CD8-positive, alpha-beta memory T cell (primary cell): Measurements from ENCODE around the gene FAH. TPM values are rescaled to one million over a fixed set of nuclear protein-coding genes. Genes with fewer than 3 reads are reported as not detected.

Source experiments
- CTCF ChIA-PET: fragments of 350-600 bp; sonication (Branson Sonifier 250); formaldehyde crosslinking; loops from one replicate; lab custom pipeline; 2021; ENCODE audit warnings: antibody characterized with exemption; lab: Charles Lee
- POLR2A ChIA-PET: fragments of 350-600 bp; sonication (Branson Sonifier 250); formaldehyde crosslinking; loops from one replicate; lab custom pipeline; 2021; ENCODE audit warnings: antibody characterized with exemption; lab: Charles Lee
- DNase-seq, 5 donors: peaks; one replicate each; pipeline versions ENCODE4 v3.0.0 to v3.0.0-alpha.2; 2020 to 2022; ENCODE audit warnings: mixed read lengths in 1 of 5
- H3K27ac ChIP-seq: one replicate; pipeline ENCODE4 v1.7.0; 2013; ENCODE audit warnings: low read depth, mild to moderate bottlenecking, low read length, moderate library complexity
- H3K27me3 ChIP-seq: 2 replicates; pipeline ENCODE4 v1.7.0; 2013; ENCODE audit warnings: low read length, mild to moderate bottlenecking; ENCODE audit not compliant: insufficient read depth, poor library complexity, severe bottlenecking
- H3K36me3 ChIP-seq: 2 replicates; pipeline ENCODE4 v1.7.0; 2013; ENCODE audit warnings: mild to moderate bottlenecking, low read length, moderate library complexity; ENCODE audit not compliant: insufficient read depth
- H3K4me1 ChIP-seq: 2 replicates; pipeline ENCODE4 v1.7.0; 2013; ENCODE audit warnings: mild to moderate bottlenecking, low read length, moderate library complexity; ENCODE audit not compliant: insufficient read depth
- H3K4me3 ChIP-seq: 2 replicates; pipeline ENCODE4 v1.7.0; 2013; ENCODE audit warnings: mild to moderate bottlenecking, low read length
- H3K9me3 ChIP-seq: 2 replicates; pipeline ENCODE4 v1.7.0; 2013; ENCODE audit warnings: mild to moderate bottlenecking, low read length
- H3K27ac Mint-ChIP-seq, 8 donors: one replicate each; pipeline ENCODE4 v1.8.0; 2020 to 2021; ENCODE audit warnings: mixed read lengths in 8 of 8, mild to moderate bottlenecking in 6 of 8, inconsistent platforms in 3 of 8, moderate library complexity in 3 of 8
- H3K27me3 Mint-ChIP-seq, 2 donors: one replicate each; pipeline ENCODE4 v1.8.0; 2020 to 2021; ENCODE audit warnings: mixed read lengths in 2 of 2, mild to moderate bottlenecking in 1 of 2, moderate library complexity in 1 of 2
- H3K36me3 Mint-ChIP-seq, 3 donors: one replicate each; pipeline ENCODE4 v1.8.0; 2020 to 2021; ENCODE audit warnings: mixed read lengths in 3 of 3, inconsistent platforms in 1 of 3, mild to moderate bottlenecking in 1 of 3
- H3K4me1 Mint-ChIP-seq, 3 donors: one replicate each; pipeline ENCODE4 v1.8.0; 2020 to 2021; ENCODE audit warnings: mixed read lengths in 3 of 3, inconsistent platforms in 1 of 3, mild to moderate bottlenecking in 1 of 3
- H3K4me3 Mint-ChIP-seq, 7 donors: one replicate each; pipeline ENCODE4 v1.8.0; 2020 to 2021; ENCODE audit warnings: mixed read lengths in 7 of 7, mild to moderate bottlenecking in 6 of 7, moderate library complexity in 4 of 7, inconsistent platforms in 2 of 7
- H3K9me3 Mint-ChIP-seq, 5 donors: one replicate each; pipeline ENCODE4 v1.8.0; 2020 to 2022; ENCODE audit warnings: mixed read lengths in 5 of 5, mild to moderate bottlenecking in 3 of 5, moderate library complexity in 2 of 5, inconsistent platforms in 1 of 5
- polyA plus RNA-seq: library from polyadenylated mRNA; unstranded; fragments of 300-500 nt; fragmentation: Illumina TruSeq; gene quantifications from one replicate; pipeline ENCODE4 v1.2.3, GENCODE V29; 2021
- total RNA-seq, 2 experiments: library from RNA; stranded (reverse); gene quantifications; one replicate each; pipeline ENCODE4 v1.2.3, GENCODE V29; 2021

FAH gene
- total and polyA plus RNA-seq, 3 experiments from 2014 or later = 4.8 to 63.8 (median 63.8) TPM

DNA sequence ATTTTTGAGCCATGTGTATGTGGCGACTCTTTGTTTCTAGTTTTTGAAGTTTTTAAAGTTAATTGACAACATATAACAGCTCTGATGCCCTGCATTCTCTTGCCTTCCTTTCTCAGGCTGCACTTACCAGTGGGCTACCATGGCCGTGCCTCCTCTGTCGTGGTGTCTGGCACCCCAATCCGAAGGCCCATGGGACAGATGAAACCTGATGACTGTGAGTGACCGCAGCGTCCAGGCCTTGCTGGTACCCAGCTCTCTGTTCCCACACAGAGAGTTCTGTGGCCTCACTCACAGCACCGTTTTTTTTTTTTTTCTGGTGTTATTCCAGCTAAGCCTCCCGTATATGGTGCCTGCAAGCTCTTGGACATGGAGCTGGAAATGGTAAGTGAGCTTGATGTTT is 15.1 kb downstream of the FAH start:
- ChIA-PET CTCF (interaction anchor here (1.3 kb wide), 1 partner anchor 786 kb away, joined by 3 read pairs; no protein-coding TSS in a partner anchor), POLR2A (interaction anchor here (0.8 kb wide), 1 partner anchor 133 kb away, joined by 3 read pairs; no protein-coding TSS in a partner anchor)
- Histone ChIP-seq H3K36me3 (no peaks in the 10 kb centered on the region), H3K4me3 (no peak overlapping the region), H3K4me1 (no peaks in the 10 kb centered on the region), H3K27me3 (no peaks in the 10 kb centered on the region), H3K9me3 (no peaks in the 10 kb centered on the region), H3K27ac (no peak overlapping the region)
- H3K4me3 Mint-ChIP-seq = no peak overlapping the region
- no peak for DNase-seq
- H3K9me3 Mint-ChIP-seq = no peaks in the 10 kb centered on the region
- H3K36me3 Mint-ChIP-seq = peaks cover 5 to 10% (median 7%) of the 10 kb centered on the region in 3 donors
- no peaks in the 10 kb centered on the region for H3K4me1 Mint-ChIP-seq
- peaks cover 0 to under 1% of the 10 kb centered on the region in 2 donors for H3K27me3 Mint-ChIP-seq
- peak overlapping the region in 1 of 8 donors; percentile 57 for H3K27ac Mint-ChIP-seq

DNA sequence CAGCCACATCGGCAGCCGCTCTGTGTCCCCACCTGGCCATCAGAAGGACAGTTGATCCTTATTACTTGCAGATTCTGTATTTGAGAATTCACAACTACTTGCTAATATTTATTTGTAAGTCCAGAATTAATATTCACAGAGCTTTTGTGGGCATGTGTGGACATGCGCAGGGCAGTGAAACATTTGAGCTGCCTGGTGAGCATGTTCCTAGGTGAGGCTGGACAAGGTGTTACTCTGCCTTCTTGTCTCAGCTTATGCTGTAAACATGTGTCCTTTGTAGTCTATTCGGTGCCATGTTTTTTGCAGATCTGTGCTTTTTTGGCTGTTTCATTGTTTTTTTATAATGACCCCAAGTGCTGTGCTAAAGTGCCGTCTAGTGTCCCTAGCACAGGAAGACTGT is 15.6 kb downstream of the FAH start:
- Histone ChIP-seq H3K9me3 (no peaks in the 10 kb centered on the region), H3K4me1 (no peaks in the 10 kb centered on the region), H3K4me3 (no peak overlapping the region), H3K27me3 (no peaks in the 10 kb centered on the region), H3K27ac (no peak overlapping the region), H3K36me3 (no peaks in the 10 kb centered on the region)
- Mint-ChIP-seq H3K9me3 (no peaks in the 10 kb centered on the region), H3K27ac (no peak overlapping the region), H3K4me3 (no peak overlapping the region), H3K27me3 (no peaks in the 10 kb centered on the region), H3K36me3 (peaks cover 5 to 9% (median 7%) of the 10 kb centered on the region in 3 donors), H3K4me1 (no peaks in the 10 kb centered on the region)
- CTCF ChIA-PET = interaction anchor here (1.3 kb wide), 1 partner anchor 787 kb away, joined by 3 read pairs; no protein-coding TSS in a partner anchor
- no peak for DNase-seq
- POLR2A ChIA-PET = interaction anchor here (0.8 kb wide), 1 partner anchor 133 kb away, joined by 3 read pairs; no protein-coding TSS in a partner anchor

DNA sequence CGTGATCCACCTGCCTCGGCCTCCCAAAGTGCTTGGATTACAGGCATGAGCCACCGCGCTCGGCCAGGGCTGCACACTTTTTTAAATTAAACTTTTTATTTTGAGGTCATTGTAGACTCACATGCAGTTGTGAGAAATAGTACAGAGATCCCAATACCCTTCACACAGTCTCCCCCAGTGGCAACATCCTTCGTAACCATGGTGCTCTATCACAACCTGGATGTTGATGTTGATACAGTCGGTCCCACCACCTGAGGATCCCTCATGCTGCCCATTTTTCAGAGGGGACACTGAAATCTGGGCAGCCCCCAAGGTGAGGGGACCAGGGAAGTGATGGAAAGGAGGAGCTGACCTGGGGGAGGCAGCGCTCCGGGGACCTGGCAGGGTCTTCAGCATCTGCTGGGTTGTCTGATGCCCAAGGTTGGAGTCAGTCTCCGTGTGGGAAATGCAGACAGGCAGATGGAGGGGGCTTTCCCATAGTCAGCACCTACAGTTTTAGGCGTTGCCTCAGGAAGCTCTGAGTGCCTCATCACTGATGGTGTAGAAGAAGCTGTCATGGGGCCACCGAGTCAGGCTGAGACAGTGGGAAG is 17.1 kb downstream of the FAH start:
- no peak overlapping the region for H3K4me3 Mint-ChIP-seq
- H3K4me3 ChIP-seq = no peak overlapping the region
- H3K27me3 ChIP-seq = no peaks in the 10 kb centered on the region
- no peaks in the 10 kb centered on the region for H3K4me1 ChIP-seq
- H3K27ac ChIP-seq = no peak overlapping the region
- no peaks in the 10 kb centered on the region for H3K9me3 Mint-ChIP-seq
- ChIA-PET POLR2A (no interaction called here), CTCF (no interaction called here)
- no peaks in the 10 kb centered on the region for H3K4me1 Mint-ChIP-seq
- H3K27ac Mint-ChIP-seq = no peak overlapping the region
- no peaks in the 10 kb centered on the region for H3K36me3 ChIP-seq
- DNase-seq = no peak
- H3K36me3 Mint-ChIP-seq = peaks cover 0 to 7% (median 3%) of the 10 kb centered on the region in 3 donors
- no peaks in the 10 kb centered on the region for H3K9me3 ChIP-seq
- peaks cover 0 to 4% of the 10 kb centered on the region in 2 donors for H3K27me3 Mint-ChIP-seq

- peaks cover 0 to 4% of the 10 kb centered on the region in 2 donors for H3K27me3 Mint-ChIP-seq
- H3K9me3 ChIP-seq = no peaks in the 10 kb centered on the region
- H3K27ac ChIP-seq = no peak overlapping the region
- H3K4me3 Mint-ChIP-seq = no peak overlapping the region
- peaks cover 0 to 11% (median 3%) of the 10 kb centered on the region in 3 donors for H3K36me3 Mint-ChIP-seq
- no peaks in the 10 kb centered on the region for H3K9me3 Mint-ChIP-seq
- H3K4me3 ChIP-seq = no peak overlapping the region
- ChIA-PET CTCF (no interaction called here), POLR2A (no interaction called here)
- no peaks in the 10 kb centered on the region for H3K27me3 ChIP-seq
- H3K36me3 ChIP-seq = no peaks in the 10 kb centered on the region
- H3K27ac Mint-ChIP-seq = no peak overlapping the region
- H3K4me1 Mint-ChIP-seq = no peaks in the 10 kb centered on the region
- H3K4me1 ChIP-seq = no peaks in the 10 kb centered on the region
- DNase-seq = no peak
These were observed 17.8 kb downstream of the FAH start for GRCh38 chr15:80170596-80170995.

- no peak overlapping the region for H3K4me3 ChIP-seq
- peak overlapping the region in 1 of 7 donors; percentile 44 for H3K4me3 Mint-ChIP-seq
- no peak overlapping the region for H3K27ac ChIP-seq
- H3K36me3 ChIP-seq = no peaks in the 10 kb centered on the region
- no peaks in the 10 kb centered on the region for H3K4me1 ChIP-seq
- POLR2A ChIA-PET = no interaction called here
- no peak overlapping the region for H3K27ac Mint-ChIP-seq
- H3K9me3 ChIP-seq = no peaks in the 10 kb centered on the region
- H3K27me3 Mint-ChIP-seq = peaks cover 0 to 4% of the 10 kb centered on the region in 2 donors
- no peaks in the 10 kb centered on the region for H3K9me3 Mint-ChIP-seq
- no peaks in the 10 kb centered on the region for H3K4me1 Mint-ChIP-seq
- no peaks in the 10 kb centered on the region for H3K27me3 ChIP-seq
- CTCF ChIA-PET = interaction anchor here (0.9 to 3.0 kb wide), 5 partner anchors 10 to 790 kb away, joined by 3 to 22 read pairs (median 5); no protein-coding TSS in a partner anchor
- no peak for DNase-seq
- peaks cover 0 to 11% (median 3%) of the 10 kb centered on the region in 3 donors for H3K36me3 Mint-ChIP-seq
These were observed 19.0 kb downstream of the FAH start for GRCh38 chr15:80171787-80172186.

DNA sequence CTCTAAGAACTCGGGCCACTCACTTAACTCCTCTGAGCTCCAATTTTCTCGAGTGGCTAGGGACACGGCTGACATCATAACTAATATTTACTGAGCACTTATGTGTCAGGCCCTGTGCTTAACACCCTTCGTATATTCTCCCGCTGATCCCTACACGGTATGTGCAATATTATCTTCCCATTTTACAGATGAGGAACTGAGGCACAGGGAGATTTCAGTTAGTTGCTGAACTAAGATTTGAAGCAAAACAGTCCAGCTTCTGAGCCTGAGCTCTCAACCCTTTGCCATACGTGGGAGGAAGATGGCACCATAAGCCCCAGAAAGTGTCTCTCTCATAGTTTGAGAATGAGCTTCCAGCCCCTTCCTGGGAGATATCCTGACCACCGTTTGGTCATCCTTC is 19.6 kb downstream of the FAH start:
- Histone ChIP-seq H3K27me3 (no peaks in the 10 kb centered on the region), H3K4me1 (no peaks in the 10 kb centered on the region), H3K9me3 (no peaks in the 10 kb centered on the region), H3K4me3 (no peak overlapping the region), H3K36me3 (no peaks in the 10 kb centered on the region), H3K27ac (no peak overlapping the region)
- DNase-seq = no peak
- Mint-ChIP-seq H3K4me1 (no peaks in the 10 kb centered on the region), H3K4me3 (no peak overlapping the region), H3K27me3 (peaks cover 0 to 4% of the 10 kb centered on the region in 2 donors), H3K9me3 (no peaks in the 10 kb centered on the region), H3K36me3 (peaks cover 0 to 13% (median 3%) of the 10 kb centered on the region in 3 donors), H3K27ac (peak overlapping the region in 1 of 8 donors; percentile 78)
- CTCF ChIA-PET = interaction anchor here (0.9 to 3.0 kb wide), 7 partner anchors 9 to 791 kb away, joined by 3 to 22 read pairs (median 5); no protein-coding TSS in a partner anchor
- POLR2A ChIA-PET = no interaction called here

GRCh38 chr15:80173022-80173759 is 20.4 kb downstream of the FAH start:
- H3K4me3 ChIP-seq = no peak overlapping the region
- Mint-ChIP-seq H3K9me3 (no peaks in the 10 kb centered on the region), H3K27ac (peak overlapping the region in 1 of 8 donors; percentile 60), H3K4me3 (no peak overlapping the region), H3K4me1 (no peaks in the 10 kb centered on the region), H3K36me3 (peaks cover 0 to 14% (median 3%) of the 10 kb centered on the region in 3 donors), H3K27me3 (peaks cover 0 to 4% of the 10 kb centered on the region in 2 donors)
- CTCF ChIA-PET = interaction anchor here (1.0 to 3.0 kb wide), 9 partner anchors 8 to 792 kb away, joined by 3 to 22 read pairs (median 3); no protein-coding TSS in a partner anchor
- H3K27me3 ChIP-seq = no peaks in the 10 kb centered on the region
- POLR2A ChIA-PET = no interaction called here
- no peaks in the 10 kb centered on the region for H3K4me1 ChIP-seq
- H3K36me3 ChIP-seq = no peaks in the 10 kb centered on the region
- no peaks in the 10 kb centered on the region for H3K9me3 ChIP-seq
- DNase-seq = peak; percentile 34 to 72 (median 47)
- no peak overlapping the region for H3K27ac ChIP-seq
